Common myeloid progenitor, CD34-positive (primary cell): ENCODE measurements around the gene FLNB.

Source experiments
- CTCF ChIA-PET: fragments of 350-600 bp; sonication (Branson Sonifier 250); formaldehyde crosslinking; loops from one replicate; lab custom pipeline; 2021; ENCODE audit warnings: antibody characterized with exemption; lab: Charles Lee
- POLR2A ChIA-PET: fragments of 350-600 bp; sonication (Branson Sonifier 250); formaldehyde crosslinking; loops from one replicate; lab custom pipeline; 2021; ENCODE audit warnings: antibody characterized with exemption; lab: Charles Lee
- DNase-seq, 3 donors: peaks; one replicate each; pipeline versions ENCODE4 v3.0.0 to v3.0.0-alpha.2; 2013
- H3K27ac ChIP-seq, 2 experiments: 1 replicate in 1 of 2; 2 replicates in 1 of 2; pipeline ENCODE4 v1.7.0; 2013; ENCODE audit warnings: inconsistent platforms in 2 of 2, low read length in 2 of 2, mild to moderate bottlenecking in 2 of 2, low read depth in 1 of 2, moderate library complexity in 1 of 2; ENCODE audit not compliant: severe bottlenecking in 2 of 2, insufficient read depth in 1 of 2, poor library complexity in 1 of 2
- H3K27me3 ChIP-seq, 5 experiments: replicated peaks in 2 of 5; 1 replicate in 3 of 5; 2 replicates in 2 of 5; pipeline versions ENCODE4 v1.6.1 to v1.7.0; 2013; ENCODE audit warnings: low read length in 4 of 5, mild to moderate bottlenecking in 2 of 5, moderate library complexity in 2 of 5, inconsistent platforms in 1 of 5; ENCODE audit not compliant: insufficient read depth in 5 of 5, control insufficient read depth in 4 of 5
- H3K36me3 ChIP-seq, 4 experiments: 1 replicate in 2 of 4; 2 replicates in 2 of 4; pipeline versions ENCODE4 v1.6.1 to v1.7.0; 2013; ENCODE audit warnings: low read length in 3 of 4, control low read depth in 1 of 4, mild to moderate bottlenecking in 1 of 4; ENCODE audit not compliant: control insufficient read depth in 4 of 4, insufficient read depth in 4 of 4
- H3K4me1 ChIP-seq, 4 experiments: 1 replicate in 3 of 4; 2 replicates in 1 of 4; pipeline versions ENCODE4 v1.6.1 to v1.7.1; 2013; ENCODE audit warnings: low read length in 3 of 4, mild to moderate bottlenecking in 3 of 4, control low read depth in 1 of 4, inconsistent platforms in 1 of 4, moderate library complexity in 1 of 4; ENCODE audit not compliant: control insufficient read depth in 4 of 4, insufficient read depth in 4 of 4; ENCODE audit errors: control extremely low read depth in 1 of 4
- H3K4me3 ChIP-seq, 7 experiments: 1 replicate in 4 of 7; 2 replicates in 3 of 7; pipeline versions ENCODE4 v1.5.1 to v1.7.0; 2013; ENCODE audit warnings: mild to moderate bottlenecking in 7 of 7, low read length in 6 of 7, moderate library complexity in 6 of 7, inconsistent platforms in 2 of 7, low read depth in 2 of 7, control low read depth in 1 of 7; ENCODE audit not compliant: insufficient read depth in 4 of 7, control insufficient read depth in 1 of 7; ENCODE audit errors: extremely low read depth in 1 of 7
- H3K9me3 ChIP-seq, 5 experiments: 1 replicate in 4 of 5; 2 replicates in 1 of 5; pipeline versions ENCODE4 v1.6.1 to v1.7.1; 2013; ENCODE audit warnings: low read length in 4 of 5, mild to moderate bottlenecking in 2 of 5, inconsistent platforms in 1 of 5, low read depth in 1 of 5, moderate library complexity in 1 of 5; ENCODE audit not compliant: control insufficient read depth in 4 of 5, insufficient read depth in 2 of 5; ENCODE audit errors: control extremely low read depth in 1 of 5
- WGBS: methylation state at CpG from one replicate; pipeline ENCODE4 v1.1.5; 2013; ENCODE audit not compliant: insufficient coverage; 5-methylcytosine and 5-hydroxymethylcytosine counted together

Gene FLNB

DNA sequence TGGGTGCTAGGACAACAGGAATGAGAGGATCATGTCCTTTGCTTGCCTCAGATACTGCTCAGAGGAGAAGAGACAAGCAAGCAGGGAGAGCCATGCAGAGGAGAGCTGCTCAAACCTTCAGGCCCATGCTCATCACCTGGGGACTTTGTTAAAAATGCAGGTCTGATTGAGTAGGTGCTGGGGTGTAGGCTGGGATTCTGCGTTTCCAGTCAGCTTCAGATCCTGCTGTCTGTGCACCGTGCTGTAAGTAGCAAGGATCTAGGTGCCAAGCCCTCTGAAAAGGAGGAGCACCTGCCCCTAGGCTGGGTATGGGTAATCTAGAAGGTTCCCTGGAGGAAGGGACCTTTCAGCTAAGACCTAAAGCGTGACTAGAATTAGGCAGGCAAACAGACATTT is 7.3 kb downstream of the FLNB start:
- ChIA-PET CTCF (interaction anchor here (3.0 kb wide), 1 partner anchor 8 kb away, joined by 9 read pairs; no protein-coding TSS in a partner anchor), POLR2A (no interaction called here)
- DNase-seq, result no peak
- WGBS, result 95% methylated on average over 3 of the region's 3 CpGs
- Histone ChIP-seq H3K4me1 (peaks cover 0 to 31% (median 10%) of the 10 kb centered on the region in 4 experiments), H3K27me3 (no peaks in the 10 kb centered on the region), H3K27ac (no peak overlapping the region), H3K9me3 (no peaks in the 10 kb centered on the region), H3K4me3 (no peak overlapping the region), H3K36me3 (no peaks in the 10 kb centered on the region)

DNA sequence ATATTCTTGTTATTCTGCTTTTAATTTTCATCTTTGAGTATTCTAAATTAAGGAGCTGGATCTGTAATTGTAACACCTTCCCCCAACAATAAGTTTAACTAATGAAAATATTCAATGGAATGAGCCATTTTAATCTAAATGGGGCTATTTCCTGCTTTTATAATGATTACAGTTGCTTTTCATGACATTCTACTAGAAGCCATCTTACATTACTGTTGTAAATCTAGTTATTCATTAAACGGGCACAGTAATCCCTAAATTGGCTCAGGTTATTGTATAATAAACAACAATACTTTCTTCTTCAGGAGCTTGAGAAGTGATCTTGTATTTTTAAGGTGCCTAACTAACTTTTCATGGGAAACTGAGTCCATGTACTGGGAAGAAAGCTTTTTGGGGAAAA is 8.5 kb downstream of the FLNB start:
- H3K27me3 ChIP-seq, result no peaks in the 10 kb centered on the region
- ChIA-PET CTCF (interaction anchor here (1.4 kb wide), 1 partner anchor 9 kb away, joined by 4 read pairs; the partner anchor contains the start of gene FLNB), POLR2A (no interaction called here)
- H3K27ac ChIP-seq, result no peak overlapping the region
- H3K4me3 ChIP-seq, result no peak overlapping the region
- DNase-seq, result no peak
- H3K4me1 ChIP-seq, result peaks cover 0 to 26% (median 10%) of the 10 kb centered on the region in 4 experiments
- H3K9me3 ChIP-seq, result no peaks in the 10 kb centered on the region
- WGBS, result no CpG with 5 or more reads among the region's 1 CpG
- H3K36me3 ChIP-seq, result no peaks in the 10 kb centered on the region

DNA sequence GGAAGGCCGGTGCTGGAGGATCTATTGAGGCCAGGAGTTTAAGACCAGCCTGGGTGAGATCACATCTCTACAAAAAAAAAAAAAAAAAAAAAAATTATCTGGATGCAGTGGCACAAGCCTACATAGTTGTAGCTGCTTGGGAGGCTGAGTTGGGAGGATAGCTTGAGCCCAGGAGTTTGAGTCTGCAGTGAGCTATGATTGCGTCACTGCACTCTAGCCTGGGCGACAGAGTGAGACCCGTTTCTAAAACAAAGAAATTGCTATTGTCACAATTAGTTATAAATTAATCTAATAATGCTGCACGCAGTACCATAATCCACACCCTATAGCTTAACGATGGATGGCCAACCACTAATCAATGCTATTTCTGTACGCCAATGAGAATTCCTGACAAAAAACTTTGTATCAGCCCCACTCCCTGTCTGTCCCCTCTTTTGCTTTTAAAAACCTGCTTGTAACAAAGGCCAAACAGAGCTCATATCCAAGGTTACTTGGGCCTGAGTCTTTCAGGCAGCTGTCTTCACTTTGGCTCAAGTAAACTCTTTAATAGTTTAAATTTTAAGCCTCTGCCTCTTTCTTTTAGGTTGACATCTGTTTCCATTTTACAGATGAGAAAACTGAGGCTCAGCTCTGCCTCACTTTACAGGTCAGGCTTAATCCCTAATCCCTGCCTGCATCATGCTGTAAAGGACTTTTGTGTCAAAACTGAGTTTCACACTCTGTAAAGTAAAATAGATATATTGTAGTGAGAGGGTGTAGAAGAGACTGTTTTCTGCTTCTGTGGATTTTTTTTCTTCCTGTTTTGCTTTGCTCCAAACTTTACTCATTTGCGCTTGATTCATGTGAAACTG is 10.9 kb downstream of the FLNB start:
- no peak for DNase-seq
- Histone ChIP-seq H3K4me1 (peaks cover 0 to 11% (median 6%) of the 10 kb centered on the region in 4 experiments), H3K9me3 (no peaks in the 10 kb centered on the region), H3K27ac (no peak overlapping the region), H3K27me3 (no peaks in the 10 kb centered on the region), H3K4me3 (no peak overlapping the region), H3K36me3 (no peaks in the 10 kb centered on the region)
- 100% methylated on average over 3 of the region's 8 CpGs for WGBS
- ChIA-PET CTCF (interaction anchor here (0.6 to 1.9 kb wide), 8 partner anchors 8 to 116 kb away, joined by 3 to 10 read pairs (median 4); partner anchors contain the start of gene FLNB), POLR2A (interaction anchor here (0.6 kb wide), 1 partner anchor 108 kb away, joined by 3 read pairs; no protein-coding TSS in a partner anchor)

DNA sequence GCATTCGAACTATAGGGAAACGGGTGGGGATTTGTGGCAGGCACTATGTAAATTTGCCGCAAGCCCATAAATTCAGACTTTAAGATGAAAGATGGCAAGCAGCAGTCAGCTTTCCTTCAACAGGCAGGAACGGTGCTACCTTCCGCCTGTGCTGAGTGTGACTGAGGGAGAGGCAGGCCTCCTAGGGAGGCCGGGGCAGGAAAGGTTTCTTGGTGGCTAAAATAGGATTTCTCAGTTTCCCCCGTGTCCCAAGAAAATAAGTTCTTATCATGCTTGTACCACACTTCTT is 12.5 kb downstream of the FLNB start:
- Histone ChIP-seq H3K4me3 (no peak overlapping the region), H3K9me3 (no peaks in the 10 kb centered on the region), H3K27me3 (no peaks in the 10 kb centered on the region), H3K4me1 (peaks cover 0 to 11% (median 7%) of the 10 kb centered on the region in 4 experiments), H3K27ac (no peak overlapping the region), H3K36me3 (no peaks in the 10 kb centered on the region)
- CTCF ChIA-PET, result interaction anchor here (0.6 to 1.6 kb wide), 4 partner anchors 22 to 371 kb away, joined by 3 to 5 read pairs (median 4); no protein-coding TSS in a partner anchor
- DNase-seq, result no peak
- 61% methylated on average over 3 of the region's 7 CpGs for WGBS
- POLR2A ChIA-PET, result no interaction called here

DNA sequence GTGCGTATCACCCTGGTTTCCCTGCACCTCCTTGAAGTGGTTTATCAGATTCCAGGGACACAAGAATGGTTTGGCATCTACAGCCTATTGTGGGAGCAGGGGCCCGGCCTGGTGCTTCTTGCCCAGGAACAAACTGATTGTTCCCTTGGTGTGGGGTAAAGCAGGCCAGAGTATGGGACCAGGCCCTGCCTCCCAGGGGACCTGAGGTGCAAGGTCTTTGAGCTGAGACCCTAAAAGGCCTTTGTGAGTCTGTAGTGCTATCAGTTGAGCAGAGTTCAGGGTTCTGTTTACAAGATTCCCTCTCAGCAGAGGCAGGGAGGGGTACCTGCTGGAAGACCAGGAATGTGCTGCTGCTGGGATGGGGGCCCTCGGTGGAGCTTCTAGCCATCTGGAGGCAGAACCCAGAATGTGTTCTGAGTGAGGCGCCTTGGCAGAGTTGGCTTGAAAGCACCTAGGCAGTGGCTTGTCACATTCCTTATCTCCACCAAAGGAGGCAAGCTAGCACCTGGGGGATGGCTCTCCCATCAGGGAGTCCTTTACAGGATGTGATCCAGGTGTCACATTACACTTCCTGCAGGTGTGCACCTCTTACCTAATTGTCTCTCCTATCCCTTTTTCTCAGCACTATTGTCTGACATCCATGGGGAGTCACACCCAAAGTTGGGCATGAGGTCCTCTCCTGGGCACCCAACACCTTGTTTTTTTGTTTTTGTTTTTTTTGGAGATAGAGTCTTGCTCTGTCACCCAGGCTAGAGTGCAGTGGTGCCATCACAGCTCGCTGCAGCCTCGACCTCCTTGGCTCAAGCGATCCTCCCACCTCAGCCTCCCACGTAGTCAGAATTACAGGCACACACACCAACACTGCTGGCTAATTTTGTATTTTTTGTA is 13.1 kb downstream of the FLNB start:
- 83% methylated on average over 8 of the region's 8 CpGs for WGBS
- H3K4me3 ChIP-seq, result no peak overlapping the region
- CTCF ChIA-PET, result interaction anchor here (0.6 to 2.0 kb wide), 4 partner anchors 13 to 371 kb away, joined by 3 to 6 read pairs (median 4); partner anchors contain the start of gene FLNB
- peaks cover 0 to 16% (median 11%) of the 10 kb centered on the region in 4 experiments for H3K4me1 ChIP-seq
- no peaks in the 10 kb centered on the region for H3K27me3 ChIP-seq
- H3K27ac ChIP-seq, result no peak overlapping the region
- H3K36me3 ChIP-seq, result no peaks in the 10 kb centered on the region
- POLR2A ChIA-PET, result no interaction called here
- no peaks in the 10 kb centered on the region for H3K9me3 ChIP-seq
- DNase-seq, result no peak

DNA sequence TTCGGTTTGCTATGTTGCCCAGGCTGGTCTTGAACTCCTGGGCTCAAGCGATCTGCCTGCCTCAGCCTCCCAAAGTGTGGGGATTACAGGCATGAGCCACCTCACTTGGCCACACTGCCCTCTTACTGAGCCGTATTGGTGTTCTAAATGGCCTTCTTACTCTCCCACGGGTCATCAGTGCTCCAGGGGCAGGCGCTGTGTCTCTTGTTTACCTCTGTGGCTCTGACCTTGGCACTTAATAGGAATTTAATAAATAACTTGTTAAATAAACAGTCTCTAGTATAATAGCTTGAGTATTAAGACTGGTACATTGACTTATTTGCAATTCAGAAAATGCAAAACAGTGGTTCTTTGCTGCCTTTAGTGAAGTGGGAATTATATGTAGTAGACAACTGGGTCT is 13.7 kb downstream of the FLNB start:
- WGBS, result 100% methylated on average over 1 of the region's 5 CpGs
- no peak for DNase-seq
- CTCF ChIA-PET, result interaction anchor here (1.9 to 2.0 kb wide), 2 partner anchors 13 to 32 kb away, joined by 4 to 6 read pairs; partner anchors contain the start of gene FLNB
- POLR2A ChIA-PET, result no interaction called here
- Histone ChIP-seq H3K4me1 (peaks cover 0 to 16% (median 11%) of the 10 kb centered on the region in 4 experiments), H3K9me3 (no peaks in the 10 kb centered on the region), H3K36me3 (no peaks in the 10 kb centered on the region), H3K27me3 (no peaks in the 10 kb centered on the region), H3K4me3 (no peak overlapping the region), H3K27ac (no peak overlapping the region)
